Natural killer cell (primary cell): Measurements from ENCODE around the gene PAPSS2. TPM values are rescaled to one million over a fixed set of nuclear protein-coding genes. Genes with fewer than 3 reads are reported as not detected.

Experiments used
- ATAC-seq, 3 donors: fragments of 150-1000 bp in 2 of 3; fragments of 200-7000 bp in 1 of 3; cut with Tn5 transposase; 1 replicate in 1 of 3; 2 replicates in 2 of 3; pipeline ENCODE4 v1.10.0; 2021; ENCODE audit warnings: mild to moderate bottlenecking in 2 of 3, moderate library complexity in 2 of 3
- DNase-seq, 2 donors: peaks; one replicate each; pipeline versions ENCODE4 v3.0.0 to v3.0.0-alpha.2; 2013 to 2021; ENCODE audit warnings: mixed read lengths in 1 of 2
- H3K27ac ChIP-seq: one replicate; pipeline ENCODE4 v1.5.1; 2013; ENCODE audit warnings: mild to moderate bottlenecking, low read length
- H3K27me3 ChIP-seq: one replicate; pipeline ENCODE4 v1.6.1; 2013; ENCODE audit warnings: low read length; ENCODE audit not compliant: control insufficient read depth, insufficient read depth
- H3K36me3 ChIP-seq: one replicate; pipeline ENCODE4 v1.6.1; 2013; ENCODE audit warnings: low read length; ENCODE audit not compliant: control insufficient read depth, insufficient read depth
- H3K4me1 ChIP-seq: one replicate; pipeline ENCODE4 v1.6.1; 2013; ENCODE audit warnings: low read length; ENCODE audit not compliant: control insufficient read depth, insufficient read depth
- H3K4me3 ChIP-seq: one replicate; pipeline ENCODE4 v1.5.1; 2013; ENCODE audit warnings: low read length
- H3K9me3 ChIP-seq: one replicate; pipeline ENCODE4 v1.6.1; 2013; ENCODE audit warnings: low read length; ENCODE audit not compliant: control insufficient read depth, insufficient read depth
- H3K27ac Mint-ChIP-seq, 2 donors: one replicate each; pipeline ENCODE4 v1.8.0; 2022; ENCODE audit warnings: mild to moderate bottlenecking in 2 of 2, mixed read lengths in 2 of 2, moderate library complexity in 1 of 2
- H3K27me3 Mint-ChIP-seq, 2 donors: one replicate each; pipeline ENCODE4 v1.8.0; 2022; ENCODE audit warnings: low read depth in 2 of 2, mixed read lengths in 2 of 2
- H3K36me3 Mint-ChIP-seq: one replicate; pipeline ENCODE4 v1.8.0; 2022; ENCODE audit warnings: mixed read lengths
- H3K4me1 Mint-ChIP-seq, 2 donors: one replicate each; pipeline ENCODE4 v1.8.0; 2022; ENCODE audit warnings: mixed read lengths in 2 of 2
- H3K4me3 Mint-ChIP-seq: one replicate; pipeline ENCODE4 v1.8.0; 2022; ENCODE audit warnings: mild to moderate bottlenecking, moderate library complexity, mixed read lengths
- H3K9me3 Mint-ChIP-seq, 2 donors: one replicate each; pipeline ENCODE4 v1.8.0; 2022; ENCODE audit warnings: mixed read lengths in 2 of 2
- CTCF ChIP-seq: fragments of 200-600 bp; IDR thresholded peaks from one replicate; pipeline ENCODE4 v1.8.0; 2022; ENCODE audit warnings: antibody characterized with exemption
- WGBS: methylation state at CpG from one replicate; pipeline ENCODE4 v1.1.7; 2013; ENCODE audit warnings: missing lambda C conversion rate; ENCODE audit not compliant: insufficient coverage; 5-methylcytosine and 5-hydroxymethylcytosine counted together
- intact Hi-C: fragments of 100-400 bp; cut with micrococcal nuclease; formaldehyde crosslinking; loops from one replicate; pipeline ENCODE4 v1.14.2; 2022
- total RNA-seq, 4 donors: library from RNA; stranded (reverse); fragments of 120-200 nt in 1 of 4; gene quantifications; one replicate each; pipeline versions ENCODE4 v1.2.3 to v1.2.4, GENCODE V29; 2013 to 2022

PAPSS2 gene
- total RNA-seq, 3 donors from 2014 or later (not counting 1 experiment from before 2014, with no cell fraction given): 0.13 to 1.1 TPM; not detected in 1

GRCh38 chr10:87623191-87623590 lies 36.5 kb upstream of the PAPSS2 start:
- Mint-ChIP-seq H3K9me3 (no peaks in the 10 kb centered on the region), H3K36me3 (no peaks in the 10 kb centered on the region), H3K4me1 (no peaks in the 10 kb centered on the region), H3K27me3 (peaks cover 16 to 17% of the 10 kb centered on the region in 2 donors), H3K27ac (no peak overlapping the region), H3K4me3 (no peak overlapping the region)
- H3K27ac ChIP-seq: no peak overlapping the region
- no peaks in the 10 kb centered on the region for H3K36me3 ChIP-seq
- DNase-seq: no peak
- intact Hi-C loops: no loop called here
- WGBS: no CpG with 5 or more reads among the region's 1 CpG
- no peak for TF ChIP-seq CTCF
- no peaks in the 10 kb centered on the region for H3K9me3 ChIP-seq
- no peaks in the 10 kb centered on the region for H3K4me1 ChIP-seq
- no peak overlapping the region for H3K4me3 ChIP-seq
- no peak for ATAC-seq
- H3K27me3 ChIP-seq: no peaks in the 10 kb centered on the region

GRCh38 chr10:87625661-87626060 lies 34.0 kb upstream of the PAPSS2 start:
- Mint-ChIP-seq H3K4me1 (no peaks in the 10 kb centered on the region), H3K4me3 (no peak overlapping the region), H3K27me3 (peaks cover 6 to 7% of the 10 kb centered on the region in 2 donors), H3K27ac (no peak overlapping the region), H3K9me3 (no peaks in the 10 kb centered on the region), H3K36me3 (no peaks in the 10 kb centered on the region)
- Histone ChIP-seq H3K36me3 (no peaks in the 10 kb centered on the region), H3K27me3 (no peaks in the 10 kb centered on the region), H3K4me1 (no peaks in the 10 kb centered on the region), H3K4me3 (no peak overlapping the region), H3K9me3 (no peaks in the 10 kb centered on the region), H3K27ac (no peak overlapping the region)
- TF ChIP-seq CTCF: no peak
- WGBS: no CpG with 5 or more reads among the region's 1 CpG
- ATAC-seq (no peak), DNase-seq (no peak)
- intact Hi-C loops: no loop called here

GRCh38 chr10:87626422-87626892 lies 33.2 kb upstream of the PAPSS2 start:
- H3K27me3 Mint-ChIP-seq: peaks cover 0 to 5% of the 10 kb centered on the region in 2 donors
- H3K4me3 Mint-ChIP-seq: no peak overlapping the region
- intact Hi-C loops: no loop called here
- Histone ChIP-seq H3K27ac (no peak overlapping the region), H3K4me3 (no peak overlapping the region), H3K27me3 (no peaks in the 10 kb centered on the region), H3K4me1 (no peaks in the 10 kb centered on the region), H3K36me3 (no peaks in the 10 kb centered on the region), H3K9me3 (no peaks in the 10 kb centered on the region)
- H3K27ac Mint-ChIP-seq: no peak overlapping the region
- WGBS: 100% methylated on average over 1 of the region's 1 CpG
- TF ChIP-seq CTCF: no peak
- ATAC-seq (no peak), DNase-seq (no peak)
- H3K36me3 Mint-ChIP-seq: no peaks in the 10 kb centered on the region
- no peaks in the 10 kb centered on the region for H3K4me1 Mint-ChIP-seq
- H3K9me3 Mint-ChIP-seq: no peaks in the 10 kb centered on the region

- H3K27me3 Mint-ChIP-seq: no peaks in the 10 kb centered on the region
- Histone ChIP-seq H3K9me3 (no peaks in the 10 kb centered on the region), H3K4me1 (no peaks in the 10 kb centered on the region), H3K27me3 (no peaks in the 10 kb centered on the region), H3K36me3 (no peaks in the 10 kb centered on the region), H3K4me3 (no peak overlapping the region), H3K27ac (no peak overlapping the region)
- DNase-seq (no peak), ATAC-seq (no peak)
- TF ChIP-seq CTCF: no peak
- 96% methylated on average over 6 of the region's 7 CpGs for WGBS
- no peaks in the 10 kb centered on the region for H3K9me3 Mint-ChIP-seq
- intact Hi-C loops: no loop called here
- H3K36me3 Mint-ChIP-seq: no peaks in the 10 kb centered on the region
- no peaks in the 10 kb centered on the region for H3K4me1 Mint-ChIP-seq
- no peak overlapping the region for H3K4me3 Mint-ChIP-seq
- no peak overlapping the region for H3K27ac Mint-ChIP-seq
These were observed 29.5 kb upstream of the PAPSS2 start for GRCh38 chr10:87630171-87630570.
